Measurements from ENCODE around the gene PLCD4. TPM values are rescaled to one million over a fixed set of nuclear protein-coding genes. Genes with fewer than 3 reads are reported as not detected.

PLCD4 gene
- total RNA-seq, 1 experiment from 2014 or later = 0.42 TPM

GRCh38 chr2:218638372-218638771 is 30.7 kb downstream of the PLCD4 start:
- H4K91ac ChIP-seq (ENCODE audit: insufficient read length, low read depth, low read length) = no peak overlapping the region
- no peak overlapping the region for H3K56ac ChIP-seq (ENCODE audit: insufficient read length, low read depth, low read length)
- no peak overlapping the region for H2AK5ac ChIP-seq (ENCODE audit: insufficient read length, low read length)
- H4K5ac ChIP-seq (ENCODE audit: insufficient read length, low read depth, low read length) = no peak overlapping the region
- no peak overlapping the region for H3K9ac ChIP-seq (ENCODE audit: extremely low read depth, insufficient read length, low read length)
- no peak overlapping the region for H2BK15ac ChIP-seq (ENCODE audit: low read depth, low read length)
- no peak overlapping the region for H2BK120ac ChIP-seq (ENCODE audit: low read depth, low read length, poor library complexity, severe bottlenecking)
- Mint-ChIP-seq H3K27ac (no peak overlapping the region), H3K36me3 (ENCODE audit: insufficient read depth in 1 of 3, low read depth in 3 of 3) (peaks cover 32 to 78% (median 73%) of the 10 kb centered on the region in 3 experiments; a peak in 6 of 7 replicates), H3K27me3 (ENCODE audit: low read depth) (peaks cover under 1% of the 10 kb centered on the region), H3K4me1 (no peaks in the 10 kb centered on the region), H3K9me3 (no peaks in the 10 kb centered on the region), H3K4me3 (no peak overlapping the region)
- H4K20me1 ChIP-seq (ENCODE audit: control insufficient read depth, insufficient read depth, insufficient read length) = no peaks in the 10 kb centered on the region
- no peak overlapping the region for H2AFZ ChIP-seq (ENCODE audit: low read length)
- H3K79me2 ChIP-seq (ENCODE audit: insufficient read depth, low read length) = no peaks in the 10 kb centered on the region
- no peak for TF ChIP-seq CTCF (conservative IDR thresholded peaks at IDR 0.05)
- no peak overlapping the region for H3K23ac ChIP-seq (ENCODE audit: insufficient read length, low read depth, low read length)
- no peak for DNase-seq
- no peaks in the 10 kb centered on the region for H3K27me3 ChIP-seq (ENCODE audit: insufficient read depth, low read length)
- H3K79me1 ChIP-seq (ENCODE audit: insufficient read depth, low read depth, low read length, poor library complexity, severe bottlenecking) = no peaks in the 10 kb centered on the region
- no peak overlapping the region for H3K14ac ChIP-seq (ENCODE audit: insufficient read depth, low read length)
- no peak overlapping the region for H4K8ac ChIP-seq (replicated peaks; ENCODE audit: insufficient read length, low read depth, low read length)
- H2BK12ac ChIP-seq (ENCODE audit: insufficient read length, low read depth, low read length) = no peak overlapping the region
- no peak overlapping the region for H3T11ph ChIP-seq (ENCODE audit: low read length)
- H3K9me3 ChIP-seq (ENCODE audit: control insufficient read depth, low read depth, low read length) = no peaks in the 10 kb centered on the region
- no peaks in the 10 kb centered on the region for H3K4me1 ChIP-seq (ENCODE audit: insufficient read depth, low read length)
- H2BK5ac ChIP-seq (ENCODE audit: insufficient read length, low read length) = no peak overlapping the region
- H3K4ac ChIP-seq (ENCODE audit: low read depth, low read length) = no peak overlapping the region
- H2BK20ac ChIP-seq (ENCODE audit: low read depth, low read length, poor library complexity, severe bottlenecking) = no peak overlapping the region
- H3K18ac ChIP-seq (ENCODE audit: insufficient read length, low read depth, low read length) = no peak overlapping the region
- no peak overlapping the region for H3K27ac ChIP-seq (ENCODE audit: insufficient read length, low read depth, low read length)
- H3K23me2 ChIP-seq (ENCODE audit: insufficient read length, low read depth, low read length, poor library complexity, severe bottlenecking) = no peaks in the 10 kb centered on the region
- H3K4me2 ChIP-seq (ENCODE audit: insufficient read depth, insufficient read length, low read length) = no peak overlapping the region
- WGBS (ENCODE audit: extremely low coverage, insufficient read length, low lambda C conversion rate) = no CpG with 5 or more reads among the region's 18 CpGs
